SK-N-MC (cell line): ENCODE data around the gene SLC35F3.

ENCODE experiments used
- FOXP2 ChIP-seq: optimal IDR thresholded peaks from 2 replicates; pipeline ENCODE3; 2011; ENCODE audit warnings: mild to moderate bottlenecking, moderate library complexity; ENCODE audit not compliant: insufficient read depth; ENCODE audit errors: extremely low read length, control extremely low read depth
- POLR2AphosphoS5 ChIP-seq: IDR thresholded peaks from 2 replicates; pipeline ENCODE4 v1.6.1; 2012; ENCODE audit warnings: mild to moderate bottlenecking, low read depth, low read length, borderline replicate concordance

DNA sequence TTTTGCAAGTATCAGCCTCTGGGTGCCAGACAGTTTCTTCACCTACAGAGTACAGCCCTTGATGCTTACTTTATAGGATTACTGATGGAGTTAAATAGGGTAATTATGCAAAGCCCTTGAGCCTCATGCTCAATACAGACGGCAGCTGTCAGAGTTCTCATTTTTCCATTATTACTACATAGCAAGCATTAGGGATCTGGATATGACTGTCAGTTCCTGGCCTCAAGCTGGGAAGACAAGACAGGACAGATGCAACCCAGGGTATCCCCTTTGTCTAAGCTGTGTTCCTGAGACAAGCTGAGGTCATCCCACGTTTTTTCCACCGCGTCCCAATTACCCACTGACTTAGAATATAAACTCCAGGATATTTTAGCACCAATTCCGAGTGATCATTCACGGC, 94.4 kb downstream of the SLC35F3 start:
- TF ChIP-seq POLR2AphosphoS5 = no peak
- no peak for TF ChIP-seq FOXP2
